GM20000 (cell line): ENCODE data around the gene PLPPR5.

Source experiments
- DNase-seq: peaks from one replicate; pipeline ENCODE4 v3.0.0; 2012; ENCODE audit warnings: low spot score
- TF ChIP-seq, protein P1 (sequence below): IDR thresholded peaks from 2 replicates; pipeline ENCODE4 v1.5.1; 2012; ENCODE audit warnings: mild to moderate bottlenecking, control low read depth; ENCODE audit errors: extremely low read depth, missing control alignments

PLPPR5 gene

DNA sequence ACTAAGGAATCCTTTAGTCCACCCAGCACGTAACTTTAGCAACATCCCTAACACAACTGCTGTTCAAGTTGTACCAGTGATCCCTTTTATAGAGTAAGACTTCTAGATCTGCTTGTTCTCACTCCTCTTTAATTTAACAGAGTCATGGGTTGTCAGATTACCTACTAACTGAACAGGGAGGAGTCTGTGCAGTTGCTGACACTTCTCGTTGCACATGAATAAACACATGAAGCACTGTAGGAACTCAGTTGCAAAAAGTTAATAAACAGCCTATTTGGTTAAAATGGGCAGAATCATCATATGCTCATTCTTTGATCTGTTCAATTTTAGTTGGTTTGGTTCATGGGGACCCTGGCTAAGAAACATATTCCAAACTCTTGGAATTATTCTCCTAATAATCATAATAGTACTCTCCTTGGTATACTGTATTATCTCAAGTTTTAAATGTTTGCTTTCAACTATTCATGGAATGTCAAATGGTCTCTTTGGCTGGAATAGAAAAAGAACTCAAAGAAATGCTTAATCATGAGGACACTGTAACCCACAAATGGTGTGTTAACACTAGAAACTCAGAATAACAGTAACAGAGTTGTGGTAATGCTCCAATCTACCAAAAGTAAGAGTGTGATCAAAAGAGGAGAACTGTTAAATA is 15.6 kb downstream of the PLPPR5 start:
- TF ChIP-seq, protein P1, sequence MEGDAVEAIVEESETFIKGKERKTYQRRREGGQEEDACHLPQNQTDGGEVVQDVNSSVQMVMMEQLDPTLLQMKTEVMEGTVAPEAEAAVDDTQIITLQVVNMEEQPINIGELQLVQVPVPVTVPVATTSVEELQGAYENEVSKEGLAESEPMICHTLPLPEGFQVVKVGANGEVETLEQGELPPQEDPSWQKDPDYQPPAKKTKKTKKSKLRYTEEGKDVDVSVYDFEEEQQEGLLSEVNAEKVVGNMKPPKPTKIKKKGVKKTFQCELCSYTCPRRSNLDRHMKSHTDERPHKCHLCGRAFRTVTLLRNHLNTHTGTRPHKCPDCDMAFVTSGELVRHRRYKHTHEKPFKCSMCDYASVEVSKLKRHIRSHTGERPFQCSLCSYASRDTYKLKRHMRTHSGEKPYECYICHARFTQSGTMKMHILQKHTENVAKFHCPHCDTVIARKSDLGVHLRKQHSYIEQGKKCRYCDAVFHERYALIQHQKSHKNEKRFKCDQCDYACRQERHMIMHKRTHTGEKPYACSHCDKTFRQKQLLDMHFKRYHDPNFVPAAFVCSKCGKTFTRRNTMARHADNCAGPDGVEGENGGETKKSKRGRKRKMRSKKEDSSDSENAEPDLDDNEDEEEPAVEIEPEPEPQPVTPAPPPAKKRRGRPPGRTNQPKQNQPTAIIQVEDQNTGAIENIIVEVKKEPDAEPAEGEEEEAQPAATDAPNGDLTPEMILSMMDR = no peak
- no peak for DNase-seq

DNA sequence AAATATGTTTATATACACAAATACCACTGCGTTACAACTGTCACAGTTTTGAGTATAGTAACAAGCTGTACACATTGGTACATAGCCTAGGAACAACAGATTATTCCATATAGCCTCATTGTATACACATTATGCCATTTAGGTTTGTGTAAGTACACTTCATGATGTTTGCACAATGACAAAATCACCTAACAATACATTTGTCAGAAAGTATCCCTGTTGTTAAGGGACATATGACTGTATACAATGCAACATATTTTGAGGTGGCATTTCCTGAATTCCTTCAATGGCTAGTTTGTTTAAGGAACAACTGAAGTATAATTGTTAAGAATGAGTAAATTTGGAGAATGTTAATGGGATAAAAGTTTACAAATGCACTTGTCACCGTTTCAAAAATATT is 19.0 kb downstream of the PLPPR5 start:
- DNase-seq = no peak
- TF ChIP-seq, protein P1 = no peak

DNA sequence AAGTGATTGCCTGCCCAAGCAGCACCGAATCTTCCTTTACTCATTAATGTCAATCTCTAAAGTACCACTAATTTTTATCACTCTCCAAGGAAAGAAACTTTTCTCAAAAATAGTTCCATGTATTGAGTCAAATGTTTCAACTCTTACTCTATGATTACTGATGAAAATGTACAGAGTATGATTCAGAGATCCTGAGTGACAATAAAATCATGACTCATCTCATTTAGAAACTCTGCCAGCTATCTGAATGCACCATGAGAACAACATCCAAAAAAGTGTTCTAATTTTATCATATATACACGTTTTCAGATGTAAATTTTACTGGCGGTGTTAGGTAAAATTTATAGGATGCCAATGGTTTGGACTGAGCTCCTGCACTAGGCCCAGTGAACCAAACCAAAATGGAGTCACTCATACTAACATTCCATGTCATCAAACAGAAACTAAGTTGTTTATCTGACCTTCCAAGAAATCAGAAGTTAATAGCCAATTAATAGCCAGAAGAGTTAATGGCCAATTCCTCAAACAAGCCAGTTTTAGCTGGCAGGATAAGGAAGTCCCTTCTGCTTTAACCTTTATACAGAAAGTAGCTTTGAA is 22.6 kb downstream of the PLPPR5 start:
- TF ChIP-seq, protein P1 = no peak
- DNase-seq = no peak

DNA sequence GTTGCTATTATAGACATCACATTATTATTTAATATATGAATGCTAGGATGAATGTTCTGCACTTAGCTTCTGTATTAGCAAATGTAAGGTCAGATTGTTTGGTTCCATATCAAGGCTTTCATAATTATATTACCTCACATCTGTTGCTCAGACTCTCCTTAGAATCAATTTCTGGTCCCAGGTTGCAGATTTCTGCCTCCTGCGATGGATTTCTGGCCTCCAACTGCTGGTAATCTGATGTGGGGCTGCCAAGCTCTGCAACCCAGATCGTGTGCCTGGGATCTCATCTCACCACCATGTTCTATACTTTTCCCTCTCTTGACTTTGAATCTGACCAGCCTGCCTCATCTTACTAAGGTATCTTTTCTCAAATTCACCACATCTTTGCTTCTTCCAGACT is 25.2 kb downstream of the PLPPR5 start:
- DNase-seq = no peak
- TF ChIP-seq, protein P1 = no peak

DNA sequence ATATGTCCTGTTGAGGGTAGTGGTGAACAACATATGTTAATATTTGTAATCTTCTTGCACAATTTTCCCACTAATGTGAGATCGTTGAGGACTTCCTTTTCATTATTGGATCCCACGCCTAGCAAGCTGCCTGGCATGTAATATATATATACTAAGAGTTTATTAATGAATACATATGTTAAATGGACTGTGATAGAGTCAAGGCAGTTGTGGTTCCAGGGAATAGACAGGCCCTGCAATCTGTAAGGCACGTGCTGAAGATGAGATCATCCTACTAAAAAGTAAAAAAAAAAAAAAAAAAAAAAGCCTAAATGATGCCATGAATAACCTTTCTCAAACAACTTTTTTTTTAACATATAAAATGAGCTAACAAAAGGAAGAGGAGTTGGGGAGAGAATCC is 28.9 kb downstream of the PLPPR5 start:
- DNase-seq = no peak
- TF ChIP-seq, protein P1 = no peak

DNA sequence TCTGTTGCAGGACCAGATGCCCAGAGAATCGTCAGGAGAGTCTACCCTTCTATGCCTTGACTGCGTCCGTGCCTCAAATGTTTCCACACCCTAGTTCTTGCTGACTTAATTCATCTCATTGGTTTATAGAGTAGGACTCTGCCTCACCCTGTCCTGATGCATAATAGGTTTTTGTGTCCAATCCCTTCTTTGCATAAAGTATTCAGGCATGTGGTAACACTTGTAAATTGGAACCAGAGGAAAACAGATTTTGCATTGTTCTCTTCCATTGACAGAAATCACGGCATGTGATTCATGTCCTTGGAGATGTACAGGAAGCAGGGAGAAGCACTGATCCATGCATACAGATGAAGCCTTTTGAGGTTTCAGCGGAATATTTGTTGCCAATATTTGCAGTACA is 29.5 kb downstream of the PLPPR5 start:
- no peak for DNase-seq
- TF ChIP-seq, protein P1 = no peak

DNA sequence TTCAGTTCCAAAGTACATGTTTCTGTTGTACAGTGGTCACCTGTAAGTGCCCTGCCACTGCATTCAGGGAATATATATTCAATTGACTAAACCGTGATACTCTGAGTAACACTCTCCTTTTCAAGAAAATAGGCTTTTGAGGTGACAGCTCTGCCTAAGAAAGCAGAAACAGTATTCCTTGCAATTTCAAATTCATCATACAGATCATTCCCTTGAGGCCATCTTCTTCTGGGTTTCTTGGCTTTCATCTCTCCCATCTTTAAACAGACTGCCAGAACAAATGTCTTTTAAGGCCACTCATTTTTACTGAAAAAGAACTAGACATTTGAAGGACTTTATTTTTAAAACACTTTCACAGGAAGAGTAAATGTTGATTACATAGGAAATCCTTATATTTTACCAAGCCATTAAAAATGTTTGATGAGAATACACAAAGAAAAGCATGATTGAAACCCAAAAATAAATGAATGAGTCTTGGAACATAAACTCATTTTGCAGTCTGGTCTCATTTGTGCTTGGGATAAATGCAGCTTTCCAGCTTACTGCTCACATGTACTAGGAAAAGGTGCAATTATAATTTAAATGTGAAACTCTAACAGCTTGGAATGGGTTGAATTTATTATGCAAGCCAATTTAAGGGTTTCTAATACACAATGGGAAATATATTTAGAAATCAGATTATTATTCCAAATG is 34.7 kb downstream of the PLPPR5 start:
- TF ChIP-seq, protein P1 = no peak
- DNase-seq = no peak
